ENCODE data around the gene ACSM3.
"Not testable (repeated sequence)": the region's sequence is repeated elsewhere in the genome, so short reads cannot be mapped to it uniquely, and the experiment has no call there.

Gene ACSM3

GRCh38 chr16:20763461-20764232, at the start of gene ACSM3:
Gene ACSM3 (plus strand): TSS chr16:20764014. CDS start chr16:20770035, 6,021 bp downstream.
- Histone ChIP-seq H4K20me1 (ENCODE audit: low read depth, low read length) (no peaks in the 10 kb centered on the region), H3K36me3 (ENCODE audit: low read length) (no peaks in the 10 kb centered on the region), H3K27me3 (ENCODE audit: low read length) (no peaks in the 10 kb centered on the region), H3F3A (ENCODE audit: insufficient read depth) (no peaks in the 10 kb centered on the region), H3K4me2 (ENCODE audit: low read depth, low read length, poor library complexity, severe bottlenecking) (peak within 1 kb of the TSS; percentile 65), H3K4me3 (ENCODE audit: insufficient read depth, low read length, poor library complexity, severe bottlenecking) (peak within 1 kb of the TSS; percentile 22), H3K27ac (ENCODE audit: low read depth, low read length) (no peak within 1 kb of the TSS), H3K9me2 (replicated peaks; ENCODE audit: insufficient read depth, low read length) (no peaks in the 10 kb centered on the region), H3K9me3 (ENCODE audit: insufficient read depth, low read length) (no peaks in the 10 kb centered on the region), H2AFZ (ENCODE audit: low read depth, low read length, severe bottlenecking) (peak within 1 kb of the TSS; percentile 90), H3K79me2 (ENCODE audit: insufficient read depth, low read length) (no peaks in the 10 kb centered on the region), H3K9ac (ENCODE audit: low read length) (peak within 1 kb of the TSS; percentile 14; the same call in 1 of the 2 replicates)
- TF ChIP-seq, protein P1, sequence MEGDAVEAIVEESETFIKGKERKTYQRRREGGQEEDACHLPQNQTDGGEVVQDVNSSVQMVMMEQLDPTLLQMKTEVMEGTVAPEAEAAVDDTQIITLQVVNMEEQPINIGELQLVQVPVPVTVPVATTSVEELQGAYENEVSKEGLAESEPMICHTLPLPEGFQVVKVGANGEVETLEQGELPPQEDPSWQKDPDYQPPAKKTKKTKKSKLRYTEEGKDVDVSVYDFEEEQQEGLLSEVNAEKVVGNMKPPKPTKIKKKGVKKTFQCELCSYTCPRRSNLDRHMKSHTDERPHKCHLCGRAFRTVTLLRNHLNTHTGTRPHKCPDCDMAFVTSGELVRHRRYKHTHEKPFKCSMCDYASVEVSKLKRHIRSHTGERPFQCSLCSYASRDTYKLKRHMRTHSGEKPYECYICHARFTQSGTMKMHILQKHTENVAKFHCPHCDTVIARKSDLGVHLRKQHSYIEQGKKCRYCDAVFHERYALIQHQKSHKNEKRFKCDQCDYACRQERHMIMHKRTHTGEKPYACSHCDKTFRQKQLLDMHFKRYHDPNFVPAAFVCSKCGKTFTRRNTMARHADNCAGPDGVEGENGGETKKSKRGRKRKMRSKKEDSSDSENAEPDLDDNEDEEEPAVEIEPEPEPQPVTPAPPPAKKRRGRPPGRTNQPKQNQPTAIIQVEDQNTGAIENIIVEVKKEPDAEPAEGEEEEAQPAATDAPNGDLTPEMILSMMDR (IDR thresholded peaks at IDR 0.05; ENCODE audit: insufficient read depth, low read length, poor library complexity, severe bottlenecking): no peak
- TF ChIP-seq EZH2phosphoT487 (conservative IDR thresholded peaks at IDR 0.05; ENCODE audit: low read length): no peak

DNA sequence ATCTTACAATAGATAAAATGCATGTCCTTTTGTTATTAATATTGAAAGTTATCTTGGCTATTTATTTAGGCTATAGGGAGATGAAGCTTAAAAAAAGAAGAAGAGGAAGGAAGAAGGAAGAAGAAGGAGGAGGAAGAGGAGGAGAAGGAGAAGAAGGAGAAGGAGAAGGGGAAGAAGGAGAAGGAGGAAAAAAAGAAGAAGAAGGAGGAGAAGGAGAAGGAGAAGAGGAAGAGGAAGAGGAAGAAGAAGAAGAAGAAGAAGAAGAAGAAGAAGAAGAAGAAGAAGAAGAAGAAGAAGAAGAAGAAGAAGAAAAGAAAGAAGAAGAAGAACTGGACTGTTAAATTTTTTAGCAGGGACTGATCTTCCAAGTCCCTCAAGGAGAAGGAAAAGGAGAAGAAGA, 46.1 kb upstream of the ACSM3 start:
- H3K4me3 ChIP-seq (ENCODE audit: insufficient read depth, low read length, poor library complexity, severe bottlenecking): not testable (repeated sequence)

GRCh38 chr16:20720251-20720650, 43.6 kb upstream of the ACSM3 start:
- no peaks in the 10 kb centered on the region for H3K9me3 ChIP-seq (ENCODE audit: insufficient read depth, low read length)
- H3K36me3 ChIP-seq (ENCODE audit: low read length): no peaks in the 10 kb centered on the region
- no peaks in the 10 kb centered on the region for H3K9me2 ChIP-seq (replicated peaks; ENCODE audit: insufficient read depth, low read length)
- H3K27ac ChIP-seq (ENCODE audit: low read depth, low read length): no peak overlapping the region
- no peaks in the 10 kb centered on the region for H3F3A ChIP-seq (ENCODE audit: insufficient read depth)
- no peaks in the 10 kb centered on the region for H4K20me1 ChIP-seq (ENCODE audit: low read depth, low read length)
- no peak for TF ChIP-seq EZH2phosphoT487 (conservative IDR thresholded peaks at IDR 0.05; ENCODE audit: low read length)
- TF ChIP-seq, protein P1 (IDR thresholded peaks at IDR 0.05; ENCODE audit: insufficient read depth, low read length, poor library complexity, severe bottlenecking): no peak
- no peaks in the 10 kb centered on the region for H3K27me3 ChIP-seq (ENCODE audit: low read length)
- H3K4me2 ChIP-seq (ENCODE audit: low read depth, low read length, poor library complexity, severe bottlenecking): no peak overlapping the region
- no peak overlapping the region for H3K4me3 ChIP-seq (ENCODE audit: insufficient read depth, low read length, poor library complexity, severe bottlenecking)
- no peak overlapping the region for H3K9ac ChIP-seq (ENCODE audit: low read length)
- H2AFZ ChIP-seq (ENCODE audit: low read depth, low read length, severe bottlenecking): no peak overlapping the region
- H3K79me2 ChIP-seq (ENCODE audit: insufficient read depth, low read length): no peaks in the 10 kb centered on the region

More for the DNA sequence above, 46.1 kb upstream of the ACSM3 start:
- H4K20me1 ChIP-seq (ENCODE audit: low read depth, low read length); H3K27ac ChIP-seq (ENCODE audit: low read depth, low read length); H3K36me3 ChIP-seq (ENCODE audit: low read length); H3K27me3 ChIP-seq (ENCODE audit: low read length); H3K79me2 ChIP-seq (ENCODE audit: insufficient read depth, low read length); H3K9me3 ChIP-seq (ENCODE audit: insufficient read depth, low read length); H3K4me2 ChIP-seq (ENCODE audit: low read depth, low read length, poor library complexity, severe bottlenecking); H3K9ac ChIP-seq (ENCODE audit: low read length); H2AFZ ChIP-seq (ENCODE audit: low read depth, low read length, severe bottlenecking); H3K9me2 ChIP-seq (replicated peaks; ENCODE audit: insufficient read depth, low read length); H3F3A ChIP-seq (ENCODE audit: insufficient read depth): not testable (repeated sequence)

DNA sequence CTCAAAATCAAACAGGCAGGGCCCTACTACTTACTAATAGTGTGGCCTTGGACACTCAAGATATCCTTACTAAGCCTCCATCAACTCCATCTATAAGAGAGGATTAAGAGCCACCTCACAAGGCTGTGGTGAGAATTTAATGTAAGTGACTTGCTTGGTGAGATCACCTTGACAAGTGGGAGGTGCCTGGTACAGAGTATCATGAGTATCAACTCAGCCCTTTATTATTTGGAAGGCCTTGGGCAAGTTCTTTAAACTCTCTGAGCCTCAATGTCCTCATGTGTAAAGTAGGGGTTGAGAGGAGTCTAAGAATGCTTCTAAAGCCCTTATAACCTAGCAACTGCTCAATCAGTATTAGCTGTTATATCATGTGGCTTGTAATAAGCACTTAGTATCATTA, 37.2 kb upstream of the ACSM3 start:
- no peaks in the 10 kb centered on the region for H4K20me1 ChIP-seq (ENCODE audit: low read depth, low read length)
- H3K27me3 ChIP-seq (ENCODE audit: low read length): no peaks in the 10 kb centered on the region
- no peak overlapping the region for H3K4me2 ChIP-seq (ENCODE audit: low read depth, low read length, poor library complexity, severe bottlenecking)
- H3K9ac ChIP-seq (ENCODE audit: low read length): no peak overlapping the region
- no peaks in the 10 kb centered on the region for H3K9me2 ChIP-seq (replicated peaks; ENCODE audit: insufficient read depth, low read length)
- no peaks in the 10 kb centered on the region for H3K36me3 ChIP-seq (ENCODE audit: low read length)
- no peak overlapping the region for H3K4me3 ChIP-seq (ENCODE audit: insufficient read depth, low read length, poor library complexity, severe bottlenecking)
- H3K79me2 ChIP-seq (ENCODE audit: insufficient read depth, low read length): no peaks in the 10 kb centered on the region
- H3F3A ChIP-seq (ENCODE audit: insufficient read depth): no peaks in the 10 kb centered on the region
- no peak overlapping the region for H2AFZ ChIP-seq (ENCODE audit: low read depth, low read length, severe bottlenecking)
- no peak overlapping the region for H3K27ac ChIP-seq (ENCODE audit: low read depth, low read length)
- H3K9me3 ChIP-seq (ENCODE audit: insufficient read depth, low read length): no peaks in the 10 kb centered on the region
- TF ChIP-seq EZH2phosphoT487 (conservative IDR thresholded peaks at IDR 0.05; ENCODE audit: low read length): no peak
- TF ChIP-seq, protein P1 (IDR thresholded peaks at IDR 0.05; ENCODE audit: insufficient read depth, low read length, poor library complexity, severe bottlenecking): no peak
